Rectal smooth muscle tissue (tissue), 1 donor: ENCODE data around the gene CCDC18.
"Not testable (repeated sequence)": the region's sequence is repeated elsewhere in the genome, so short reads cannot be mapped to it uniquely, and the experiment has no call there.

Experiments
- H3K27ac ChIP-seq: one replicate; pipeline ENCODE4 v1.7.0; 2013; ENCODE audit warnings: low read depth, low read length, inconsistent platforms
- H3K27me3 ChIP-seq: one replicate; pipeline ENCODE4 v1.7.0; 2013; ENCODE audit warnings: low read length; ENCODE audit not compliant: control insufficient read depth, insufficient read depth
- H3K36me3 ChIP-seq: one replicate; pipeline ENCODE4 v1.7.0; 2013; ENCODE audit warnings: low read length; ENCODE audit not compliant: control insufficient read depth, insufficient read depth
- H3K4me1 ChIP-seq: one replicate; pipeline ENCODE4 v1.7.0; 2013; ENCODE audit warnings: low read length; ENCODE audit not compliant: control insufficient read depth, insufficient read depth
- H3K4me3 ChIP-seq: one replicate; pipeline ENCODE4 v1.7.0; 2013; ENCODE audit warnings: low read length
- H3K9ac ChIP-seq: one replicate; pipeline ENCODE4 v1.7.0; 2013; ENCODE audit warnings: low read length

Gene CCDC18

GRCh38 chr1:93219443-93219842 lies 38.9 kb downstream of the CCDC18 start:
- Histone ChIP-seq H3K36me3 (no peaks in the 10 kb centered on the region), H3K27me3 (no peaks in the 10 kb centered on the region), H3K27ac (no peak overlapping the region), H3K4me1 (no peaks in the 10 kb centered on the region), H3K4me3 (no peak overlapping the region), H3K9ac (no peak overlapping the region)

- not testable (repeated sequence) for H3K9ac ChIP-seq, H3K36me3 ChIP-seq, H3K4me1 ChIP-seq, H3K4me3 ChIP-seq, H3K27me3 ChIP-seq, H3K27ac ChIP-seq
These were observed 40.2 kb downstream of the CCDC18 start for GRCh38 chr1:93220716-93221115.

GRCh38 chr1:93221913-93222312 lies 41.4 kb downstream of the CCDC18 start:
- no peaks in the 10 kb centered on the region for H3K27me3 ChIP-seq
- no peak overlapping the region for H3K4me3 ChIP-seq
- H3K9ac ChIP-seq: no peak overlapping the region
- no peak overlapping the region for H3K27ac ChIP-seq
- H3K4me1 ChIP-seq: no peaks in the 10 kb centered on the region
- no peaks in the 10 kb centered on the region for H3K36me3 ChIP-seq

DNA sequence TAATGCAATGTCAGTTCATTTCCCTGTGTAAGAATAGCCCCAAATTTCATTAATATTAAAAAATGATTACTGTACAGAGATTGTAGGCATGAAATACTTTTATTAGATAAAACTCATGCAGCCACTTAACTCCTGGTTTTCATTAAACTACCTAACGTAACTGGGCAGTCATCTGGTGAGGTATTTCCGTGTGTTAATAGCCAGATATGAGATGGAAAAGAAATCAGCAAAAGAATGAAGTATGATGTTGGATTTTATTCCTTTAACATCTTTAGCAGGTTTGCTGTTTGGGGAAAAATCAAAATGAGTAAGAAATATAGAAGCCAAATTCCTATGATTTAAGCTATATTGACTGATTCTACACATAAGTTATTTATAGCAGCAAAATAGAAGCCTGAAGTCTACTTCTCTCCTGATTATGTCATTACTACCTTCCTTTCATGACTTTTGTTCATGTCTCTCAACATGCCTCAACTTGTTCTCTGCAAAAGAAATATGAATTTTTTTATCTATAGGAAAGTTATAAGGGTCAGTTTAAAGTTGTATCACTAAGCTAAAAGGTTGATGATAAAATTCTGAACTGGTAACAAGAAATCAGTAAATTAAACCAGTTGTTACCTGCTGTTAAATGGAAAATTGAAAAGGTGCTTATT lies 42.6 kb downstream of the CCDC18 start:
- Histone ChIP-seq H3K27me3 (no peaks in the 10 kb centered on the region), H3K4me1 (no peaks in the 10 kb centered on the region), H3K9ac (no peak overlapping the region), H3K27ac (no peak overlapping the region), H3K4me3 (no peak overlapping the region), H3K36me3 (no peaks in the 10 kb centered on the region)

DNA sequence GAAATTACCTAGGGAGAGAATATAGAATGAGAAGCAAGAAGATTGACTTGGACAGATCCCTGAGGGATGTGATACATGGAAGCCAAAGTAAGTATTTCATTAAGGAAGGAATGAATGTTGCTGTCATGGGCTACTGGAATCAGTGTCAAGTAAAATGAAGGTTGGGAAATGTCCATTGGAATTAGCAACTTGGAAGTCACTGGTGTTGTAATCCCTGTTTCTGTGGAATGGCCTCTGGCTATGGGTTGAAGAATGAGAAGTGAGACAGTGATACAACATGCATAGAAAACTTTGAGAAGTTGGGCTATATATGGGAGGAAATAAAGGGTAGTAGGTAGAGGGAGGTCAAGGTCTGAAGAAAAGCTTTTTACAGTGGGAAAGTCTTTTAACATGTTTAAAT lies 54.7 kb downstream of the CCDC18 start:
- H3K4me3 ChIP-seq: no peak overlapping the region
- no peak overlapping the region for H3K27ac ChIP-seq
- no peak overlapping the region for H3K9ac ChIP-seq
- H3K4me1 ChIP-seq: no peaks in the 10 kb centered on the region
- no peaks in the 10 kb centered on the region for H3K27me3 ChIP-seq
- H3K36me3 ChIP-seq: no peaks in the 10 kb centered on the region

DNA sequence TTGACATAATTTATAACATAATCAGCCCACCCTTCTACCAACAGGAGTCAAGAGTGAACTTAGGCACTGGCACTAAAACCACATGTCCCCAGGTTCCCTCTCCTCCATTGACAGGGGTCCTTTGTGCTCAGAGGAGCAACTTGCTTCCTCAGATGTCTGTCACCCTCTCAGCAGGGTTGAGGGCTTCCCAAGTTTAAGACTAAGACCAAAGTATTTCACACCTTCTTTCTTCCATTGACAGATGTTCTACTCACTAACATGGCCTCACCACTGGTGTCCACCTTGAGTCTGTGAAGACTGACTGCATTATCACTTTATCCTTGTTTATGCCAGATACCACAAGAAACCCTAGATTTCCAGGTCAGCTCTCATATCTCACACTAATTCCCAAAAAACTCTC lies 56.5 kb downstream of the CCDC18 start:
- Histone ChIP-seq H3K4me1 (no peaks in the 10 kb centered on the region), H3K27ac (no peak overlapping the region), H3K27me3 (no peaks in the 10 kb centered on the region), H3K4me3 (no peak overlapping the region), H3K9ac (no peak overlapping the region), H3K36me3 (no peaks in the 10 kb centered on the region)

GRCh38 chr1:93238425-93238824 lies 57.9 kb downstream of the CCDC18 start:
- no peak overlapping the region for H3K9ac ChIP-seq
- H3K27ac ChIP-seq: no peak overlapping the region
- H3K27me3 ChIP-seq: no peaks in the 10 kb centered on the region

DNA sequence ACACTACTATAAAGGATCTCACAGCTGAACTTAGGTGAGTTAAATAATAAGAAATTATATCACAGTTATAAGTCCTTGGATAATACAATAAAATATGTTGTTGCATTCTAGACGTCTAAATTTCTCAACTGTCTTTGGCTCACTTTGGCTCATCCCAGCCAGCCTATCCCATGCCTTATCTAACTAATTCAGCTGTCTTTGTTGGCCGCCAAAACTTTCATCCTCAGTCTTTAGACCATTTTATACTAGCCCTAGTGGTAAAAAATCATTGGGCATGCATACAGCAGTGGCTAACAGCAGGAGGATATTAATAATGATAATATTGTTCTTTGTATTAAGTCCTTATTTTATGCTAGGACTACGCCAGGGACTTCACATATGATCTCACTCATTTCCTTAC lies 59.3 kb downstream of the CCDC18 start:
- Histone ChIP-seq H3K36me3 (no peaks in the 10 kb centered on the region), H3K9ac (no peak overlapping the region), H3K27ac (no peak overlapping the region), H3K27me3 (no peaks in the 10 kb centered on the region), H3K4me3 (no peak overlapping the region), H3K4me1 (no peaks in the 10 kb centered on the region)

More at GRCh38 chr1:93238425-93238824, 57.9 kb downstream of the CCDC18 start:
- no peak overlapping the region for H3K4me3 ChIP-seq
- no peaks in the 10 kb centered on the region for H3K4me1 ChIP-seq
- no peaks in the 10 kb centered on the region for H3K36me3 ChIP-seq

DNA sequence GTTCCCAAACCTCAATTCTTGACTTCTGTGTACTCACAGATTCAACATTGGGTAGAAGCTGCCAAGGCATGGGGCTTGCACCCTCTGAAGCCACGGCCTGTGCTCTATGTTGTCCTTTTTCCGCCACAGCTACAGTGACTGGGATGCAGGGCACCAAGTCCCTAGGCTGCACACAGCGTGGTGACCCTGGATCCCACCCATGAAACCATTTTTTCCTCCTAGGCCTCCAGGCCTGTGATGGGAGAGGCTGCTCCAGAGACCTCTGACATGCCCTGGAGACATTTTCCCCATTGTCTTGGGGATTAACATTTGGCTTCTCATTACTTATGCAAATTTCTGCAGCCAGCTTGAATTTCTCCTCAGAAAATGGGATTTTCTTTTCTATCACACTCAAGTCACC lies 62.7 kb downstream of the CCDC18 start:
- not testable (repeated sequence) for H3K4me1 ChIP-seq

DNA sequence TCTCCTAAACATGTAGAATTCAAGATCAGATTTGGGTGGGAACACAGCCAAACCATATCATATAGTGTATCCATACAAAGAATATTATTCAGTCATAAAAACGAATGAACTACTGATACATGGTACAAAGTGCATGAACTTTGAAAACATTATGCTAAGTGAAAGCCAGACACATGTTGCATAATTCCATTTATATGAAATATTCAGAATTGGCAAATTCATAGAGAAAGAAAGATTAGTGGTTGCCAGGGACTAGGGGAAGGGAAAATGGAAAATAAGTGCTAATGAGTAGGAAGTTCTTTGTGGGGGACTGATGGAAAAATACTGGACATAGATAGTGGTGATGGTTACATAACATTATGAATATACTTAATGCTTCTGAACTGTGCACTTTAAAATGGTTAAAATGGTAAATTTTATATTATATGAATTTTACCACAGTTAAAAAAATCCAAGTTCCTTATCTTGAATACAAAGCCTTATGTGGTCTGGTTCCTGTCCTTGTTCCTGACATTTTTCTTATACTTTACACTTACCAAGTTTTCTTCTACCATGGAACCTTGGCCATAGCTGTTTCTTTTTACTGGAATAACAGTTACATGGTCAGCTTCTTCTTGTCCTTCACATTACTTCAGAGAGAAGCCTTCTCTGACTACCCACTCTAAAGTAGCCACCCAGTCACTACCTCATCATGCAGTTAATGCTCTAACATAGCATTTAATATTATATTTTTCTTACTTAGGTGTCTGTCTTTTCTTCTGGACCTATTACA lies 64.0 kb downstream of the CCDC18 start:
- Histone ChIP-seq H3K27ac (no peak overlapping the region), H3K4me1 (no peaks in the 10 kb centered on the region), H3K4me3 (no peak overlapping the region), H3K36me3 (no peaks in the 10 kb centered on the region), H3K9ac (no peak overlapping the region), H3K27me3 (no peaks in the 10 kb centered on the region)

More for the DNA sequence above, 62.7 kb downstream of the CCDC18 start:
- not testable (repeated sequence) for H3K9ac ChIP-seq, H3K4me3 ChIP-seq, H3K27ac ChIP-seq, H3K36me3 ChIP-seq, H3K27me3 ChIP-seq

- Histone ChIP-seq H3K4me1 (no peaks in the 10 kb centered on the region), H3K27ac (no peak overlapping the region), H3K4me3 (no peak overlapping the region), H3K9ac (no peak overlapping the region), H3K36me3 (no peaks in the 10 kb centered on the region), H3K27me3 (no peaks in the 10 kb centered on the region)
These were observed 71.4 kb downstream of the CCDC18 start for GRCh38 chr1:93251966-93252365.

DNA sequence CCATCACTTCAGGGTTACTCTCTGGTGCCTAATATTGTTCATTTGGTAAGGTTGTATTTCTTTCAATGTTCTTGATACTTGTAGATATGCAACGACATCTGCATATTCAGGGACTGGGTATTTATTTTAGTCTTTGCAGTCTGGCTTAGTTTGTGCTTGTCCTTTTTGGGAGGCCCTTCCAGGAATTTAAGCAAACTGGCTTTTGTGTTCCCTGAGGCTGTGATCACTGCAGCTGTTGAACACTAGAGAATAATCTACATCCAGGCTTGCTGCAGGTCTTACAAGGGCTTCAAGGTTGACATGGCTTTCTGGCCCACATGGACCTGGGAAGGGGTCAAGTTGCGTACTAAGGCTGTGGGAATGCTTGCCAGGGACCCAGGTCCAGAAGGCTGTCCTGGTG lies 72.1 kb downstream of the CCDC18 start:
- H3K9ac ChIP-seq: no peak overlapping the region

DNA sequence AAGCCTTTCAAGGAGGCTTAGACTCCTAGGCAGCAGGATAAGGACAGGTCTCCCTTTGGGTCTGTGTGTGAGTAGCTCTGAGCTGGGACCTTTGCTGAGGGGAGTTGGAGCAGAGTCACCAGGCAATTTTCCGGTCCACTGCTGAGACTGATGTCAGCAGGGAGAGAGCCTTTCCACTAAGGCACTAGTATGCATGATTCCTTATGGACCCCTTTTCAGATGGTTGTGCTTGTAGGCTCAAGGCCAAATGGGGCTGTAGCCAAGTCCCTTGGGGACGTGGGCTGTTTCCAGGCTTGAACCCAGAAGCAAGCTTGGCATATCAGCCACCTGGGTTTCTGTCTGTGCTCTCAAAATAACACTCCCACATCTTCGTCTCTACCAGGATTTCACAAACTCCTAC lies 73.0 kb downstream of the CCDC18 start:
- no peak overlapping the region for H3K4me3 ChIP-seq
- no peaks in the 10 kb centered on the region for H3K27me3 ChIP-seq
- H3K27ac ChIP-seq: no peak overlapping the region
- no peaks in the 10 kb centered on the region for H3K4me1 ChIP-seq
- no peak overlapping the region for H3K9ac ChIP-seq
- no peaks in the 10 kb centered on the region for H3K36me3 ChIP-seq

More for the DNA sequence above, 72.1 kb downstream of the CCDC18 start:
- Histone ChIP-seq H3K4me3 (no peak overlapping the region), H3K36me3 (no peaks in the 10 kb centered on the region), H3K4me1 (no peaks in the 10 kb centered on the region), H3K27me3 (no peaks in the 10 kb centered on the region), H3K27ac (no peak overlapping the region)
